GM19240 (cell line): ENCODE results near the gene SLC33A1.
"Not testable (repeated sequence)": the region's sequence is repeated elsewhere in the genome, so short reads cannot be mapped to it uniquely, and the experiment has no call there.

Experiments used
- DNase-seq: peaks from one replicate; pipeline ENCODE4 v3.0.0; 2011; ENCODE audit warnings: low spot score; ENCODE audit not compliant: insufficient read length

The SLC33A1 gene

DNA sequence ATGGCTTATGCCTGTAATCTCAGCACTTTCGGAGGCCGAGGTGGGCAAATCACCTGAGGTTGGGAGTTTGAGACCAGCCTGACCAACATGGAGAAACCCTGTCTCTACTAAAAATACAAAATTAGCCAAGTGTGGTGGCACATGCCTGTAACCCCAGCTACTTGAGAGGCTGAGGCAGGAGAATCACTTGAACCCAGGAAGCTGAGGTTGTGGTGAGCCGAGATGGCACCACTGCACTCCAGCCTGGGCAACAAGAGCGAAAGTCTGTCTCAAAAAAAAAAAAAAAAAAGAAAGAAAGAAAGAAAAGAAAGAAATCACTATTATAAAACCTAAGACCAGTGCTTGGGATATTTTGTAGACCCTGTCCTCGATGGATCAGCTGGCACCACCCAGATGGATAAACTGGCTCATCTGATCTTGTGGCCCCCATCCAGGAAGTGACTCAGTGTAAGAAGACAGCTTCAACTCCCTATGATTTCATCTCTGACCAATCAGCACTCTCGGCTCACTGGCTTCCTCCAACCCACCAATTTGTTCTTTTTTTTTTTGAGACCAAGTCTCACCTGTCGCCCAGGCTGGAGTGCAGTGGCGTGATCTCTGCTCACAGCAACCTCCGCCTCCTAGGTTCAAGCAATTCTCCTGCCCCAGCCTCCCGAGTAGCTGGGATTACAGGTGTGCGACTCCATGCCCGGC lies 8.2 kb upstream of the SLC33A1 start:
- DNase-seq: not testable (repeated sequence)

DNA sequence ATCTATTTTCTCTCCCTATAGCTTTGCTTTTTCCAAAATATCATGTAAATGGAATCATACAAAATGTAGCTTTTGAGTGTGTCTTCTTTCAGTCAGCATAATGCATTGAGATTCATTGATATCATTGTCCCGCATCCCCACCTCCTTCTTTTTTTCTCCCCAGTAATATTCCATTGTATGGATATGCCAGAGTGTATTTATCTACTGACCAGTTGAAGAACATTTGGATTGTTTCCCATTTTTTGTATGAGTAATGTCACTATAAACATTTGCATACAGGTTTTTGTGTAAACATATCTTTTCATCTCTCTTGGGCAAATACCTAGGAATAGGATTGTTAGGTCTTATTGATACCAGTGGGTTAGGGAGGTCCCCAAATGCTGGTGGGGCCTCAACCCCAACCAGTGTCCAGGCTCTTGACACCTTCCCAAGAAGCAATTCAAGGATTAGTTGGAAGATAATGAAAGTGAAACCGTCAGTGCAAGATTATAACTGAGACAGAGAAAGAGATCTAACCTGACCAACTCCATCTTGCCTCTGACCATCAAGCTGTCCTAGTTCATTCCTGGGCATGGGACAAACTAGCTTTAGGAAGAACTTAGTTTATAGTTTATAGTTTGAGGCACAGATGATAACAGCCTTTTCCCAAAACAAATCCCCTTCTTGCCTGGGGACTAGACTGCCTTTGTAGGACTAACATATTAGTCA lies 7.4 kb upstream of the SLC33A1 start:
- DNase-seq: no peak

- not testable (repeated sequence) for DNase-seq
Observed at GRCh38 chr3:155860424-155860823, 6.2 kb upstream of the SLC33A1 start.

DNA sequence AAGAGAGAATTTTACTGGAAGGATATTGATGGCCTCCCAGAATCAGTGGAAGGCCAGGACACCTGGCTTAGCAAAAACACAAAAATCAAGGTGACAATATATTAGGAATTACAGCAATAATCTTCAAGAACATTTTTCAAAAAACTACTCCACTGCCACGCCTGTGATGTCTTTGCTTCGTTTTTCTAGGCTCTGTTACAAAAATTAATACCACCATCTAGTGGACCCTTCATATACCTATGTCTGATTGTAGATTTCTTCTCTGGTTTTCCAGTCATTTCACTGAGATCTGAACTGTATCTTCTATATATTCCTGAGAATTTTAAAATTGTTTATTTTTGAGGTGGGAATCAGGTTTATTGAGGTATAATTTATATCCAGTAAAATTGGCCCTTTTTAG lies 5.6 kb upstream of the SLC33A1 start:
- no peak for DNase-seq

DNA sequence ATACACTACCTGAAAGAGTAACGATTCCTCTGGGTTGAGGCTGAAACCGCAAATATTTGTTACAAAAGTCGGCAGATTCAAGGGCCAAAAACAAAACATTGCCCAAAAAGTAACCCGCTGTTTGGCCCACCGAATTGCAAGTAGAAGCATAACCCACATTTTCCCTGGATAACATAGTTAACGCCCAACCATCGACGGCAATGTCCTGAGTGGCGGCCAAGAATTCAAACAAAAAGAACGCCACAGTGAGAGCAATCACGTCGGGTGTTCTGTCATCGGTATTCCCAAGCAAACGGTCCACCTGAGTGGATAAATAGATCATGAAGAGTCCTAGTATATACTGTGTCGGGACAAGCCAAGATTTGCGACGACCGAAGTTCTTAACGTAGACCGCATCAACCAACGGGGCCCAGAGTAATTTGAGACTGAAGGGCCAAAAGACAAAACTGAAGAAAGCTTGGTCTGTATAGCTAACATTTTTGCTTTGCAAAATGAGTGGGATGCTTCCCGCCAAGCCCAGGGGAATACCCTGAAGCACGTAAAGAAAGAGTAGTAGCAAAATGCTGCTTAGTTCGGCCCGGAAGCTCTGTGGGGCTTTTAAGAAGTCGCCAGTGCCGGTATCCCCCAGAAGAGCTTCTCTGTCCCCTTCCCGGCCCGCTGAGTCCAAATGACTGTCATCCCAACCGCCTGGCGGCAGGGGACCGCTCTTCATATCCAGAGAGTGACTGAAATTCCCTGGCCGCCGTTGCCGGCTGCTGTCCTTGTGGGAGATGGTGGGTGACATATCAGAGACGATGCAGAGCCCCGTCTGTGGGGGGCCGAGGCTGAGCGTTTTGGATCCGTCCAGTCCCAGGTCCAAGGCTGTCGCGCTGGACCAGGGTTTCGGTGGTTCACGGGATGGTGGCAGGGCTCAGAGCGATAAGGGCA lies 750 bp downstream of the SLC33A1 start:
- no peak for DNase-seq

DNA sequence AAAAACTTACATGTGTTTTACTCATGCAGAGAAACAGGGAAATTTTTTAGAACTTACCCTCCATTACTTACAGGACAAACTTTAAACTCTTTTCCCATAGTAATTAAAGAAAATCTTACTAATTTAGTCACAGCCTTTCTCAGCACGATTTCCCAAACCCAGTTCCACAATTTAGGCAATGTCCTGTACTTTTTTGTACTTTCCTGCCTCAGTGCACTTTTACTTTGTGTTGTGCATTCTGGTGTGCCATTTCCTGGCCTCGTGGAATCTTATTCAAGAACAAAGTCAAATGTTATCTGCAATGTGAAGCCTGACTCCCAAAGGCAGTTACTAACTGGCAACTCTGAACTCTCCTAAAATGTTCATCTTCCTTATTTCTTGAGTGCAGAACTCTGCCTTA lies 1.9 kb downstream of the SLC33A1 start:
- DNase-seq: no peak

- DNase-seq: not testable (repeated sequence)
Observed at GRCh38 chr3:155849404-155849803, 4.8 kb downstream of the SLC33A1 start.

DNA sequence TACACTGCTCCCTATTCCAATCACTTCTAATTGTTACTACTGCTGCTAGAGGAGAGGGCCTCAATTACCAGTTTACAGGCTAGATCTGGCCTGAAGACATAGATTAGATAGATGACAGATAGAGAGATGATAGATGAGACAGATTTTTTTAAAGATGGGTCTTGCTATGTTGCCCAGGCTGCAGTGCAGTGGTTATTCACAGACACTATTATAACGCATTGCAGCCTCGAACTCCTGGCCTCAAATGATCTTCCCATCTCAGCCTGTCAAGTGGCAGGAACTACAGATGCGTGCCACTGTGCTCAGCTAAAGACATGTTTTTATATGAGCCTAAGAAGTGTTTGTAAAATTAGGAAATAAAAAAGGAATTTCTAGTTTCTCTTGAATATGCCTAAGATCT lies 6.2 kb downstream of the SLC33A1 start:
- no peak for DNase-seq

DNA sequence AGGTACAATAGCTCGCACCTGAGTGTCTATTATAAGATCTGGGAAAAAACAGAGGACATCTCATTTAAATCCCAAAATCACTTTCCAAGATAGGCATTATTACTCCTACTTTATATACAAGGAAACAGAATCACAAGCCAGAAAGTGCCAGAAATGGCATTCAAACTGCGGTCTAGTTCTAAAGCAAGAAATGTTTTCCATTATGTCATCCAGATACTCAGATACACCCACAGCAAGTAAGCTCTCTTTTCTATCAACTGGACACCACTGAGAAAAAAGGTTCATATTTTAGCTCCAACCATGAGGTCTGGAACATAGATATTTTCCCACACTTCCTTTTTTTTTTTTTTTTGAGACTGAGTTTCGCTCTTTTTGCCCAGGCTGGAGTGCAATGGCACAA lies 8.1 kb downstream of the SLC33A1 start:
- no peak for DNase-seq

- DNase-seq: no peak
Observed at GRCh38 chr3:155843569-155843968, 10.7 kb downstream of the SLC33A1 start.

DNA sequence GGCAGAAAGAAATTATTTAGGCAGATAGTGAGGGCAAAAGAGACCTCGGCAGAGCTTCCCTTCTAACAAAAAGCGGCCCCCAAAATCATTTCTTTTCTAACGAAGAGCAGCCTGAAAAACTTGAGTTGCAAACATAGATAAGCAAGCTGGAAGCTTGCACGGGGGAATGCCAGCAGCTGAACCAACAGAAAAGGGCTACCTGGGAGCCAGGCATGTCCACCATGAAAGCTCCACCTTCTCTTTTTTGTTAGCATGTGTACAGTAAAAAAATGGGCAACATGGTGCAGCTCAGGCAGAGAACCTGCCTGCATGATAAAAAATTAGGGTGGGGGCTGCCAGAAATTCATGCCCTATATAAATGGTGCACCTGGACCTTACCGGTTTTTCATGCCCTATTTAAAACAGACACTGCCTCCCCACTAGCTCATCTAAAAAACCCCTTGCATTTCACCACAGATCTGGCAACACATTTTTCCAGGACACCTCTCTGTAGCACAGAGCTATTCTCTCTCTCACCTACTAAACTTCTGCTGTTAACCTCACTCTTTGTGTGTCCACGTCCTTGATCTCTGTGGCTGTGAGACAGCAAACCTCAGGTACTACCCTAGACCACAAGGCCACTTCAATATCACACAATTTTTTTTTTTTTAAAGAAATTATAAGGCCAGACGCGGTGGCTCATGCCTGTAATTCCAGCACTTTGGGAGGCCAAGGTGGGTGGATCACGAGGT lies 18.7 kb downstream of the SLC33A1 start:
- DNase-seq: no peak

GRCh38 chr3:155828490-155829098 lies 25.6 kb downstream of the SLC33A1 start:
- not testable (repeated sequence) for DNase-seq

- DNase-seq: no peak
Observed at GRCh38 chr3:155815030-155815545, 39.1 kb downstream of the SLC33A1 start.

GRCh38 chr3:155813224-155813623 lies 41.0 kb downstream of the SLC33A1 start:
- DNase-seq: not testable (repeated sequence)

- DNase-seq: no peak
Observed at GRCh38 chr3:155809181-155809580, 45.0 kb downstream of the SLC33A1 start.

- no peak for DNase-seq
Observed at GRCh38 chr3:155807823-155808222, 46.4 kb downstream of the SLC33A1 start.

DNA sequence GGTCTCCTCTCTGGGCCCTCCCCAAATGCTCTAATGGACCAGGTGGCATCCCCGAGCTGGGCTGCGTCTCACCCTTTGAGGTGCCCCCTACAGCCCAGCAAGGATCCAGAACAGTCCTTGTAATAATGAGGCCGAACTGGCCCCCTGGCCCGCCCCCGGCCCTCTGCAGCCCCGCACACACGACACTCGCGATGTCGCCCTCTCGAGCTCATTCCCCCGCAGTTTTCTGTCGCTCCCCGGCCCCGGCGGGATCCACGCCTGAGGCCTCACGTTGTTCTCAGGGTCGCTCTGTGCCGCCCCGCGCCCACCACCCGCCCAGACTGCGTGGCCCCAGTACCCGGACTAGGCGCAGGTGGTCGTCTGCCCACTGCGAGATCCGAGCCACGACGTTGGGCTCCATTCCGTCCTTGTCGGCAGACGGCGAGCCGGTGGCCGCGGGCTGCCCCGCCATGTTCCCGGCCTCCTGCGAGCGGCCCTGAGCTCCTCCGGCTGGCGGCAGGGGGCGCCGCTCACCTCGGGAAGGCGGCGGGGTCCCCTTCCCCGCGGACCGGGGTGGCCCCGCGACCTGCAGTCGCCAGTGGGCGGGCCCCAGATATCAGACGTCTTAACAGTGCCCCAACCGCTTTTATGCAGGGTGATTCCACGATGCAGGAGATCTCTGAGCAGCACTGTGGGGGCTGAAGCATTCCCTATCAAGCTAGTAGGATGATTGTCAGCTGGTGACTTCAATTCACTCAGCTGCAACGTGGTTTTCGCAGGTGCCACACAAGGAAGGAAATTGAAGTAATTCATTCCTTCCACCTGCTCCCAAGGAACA lies 48.2 kb downstream of the SLC33A1 start, which contains the start of gene C3orf33:
Gene C3orf33, minus strand, starts transcription at position 477 of the 817 bp plus-strand sequence. Its CDS starts 26 bp downstream, at position 451.
- peak; percentile 57 for DNase-seq

DNA sequence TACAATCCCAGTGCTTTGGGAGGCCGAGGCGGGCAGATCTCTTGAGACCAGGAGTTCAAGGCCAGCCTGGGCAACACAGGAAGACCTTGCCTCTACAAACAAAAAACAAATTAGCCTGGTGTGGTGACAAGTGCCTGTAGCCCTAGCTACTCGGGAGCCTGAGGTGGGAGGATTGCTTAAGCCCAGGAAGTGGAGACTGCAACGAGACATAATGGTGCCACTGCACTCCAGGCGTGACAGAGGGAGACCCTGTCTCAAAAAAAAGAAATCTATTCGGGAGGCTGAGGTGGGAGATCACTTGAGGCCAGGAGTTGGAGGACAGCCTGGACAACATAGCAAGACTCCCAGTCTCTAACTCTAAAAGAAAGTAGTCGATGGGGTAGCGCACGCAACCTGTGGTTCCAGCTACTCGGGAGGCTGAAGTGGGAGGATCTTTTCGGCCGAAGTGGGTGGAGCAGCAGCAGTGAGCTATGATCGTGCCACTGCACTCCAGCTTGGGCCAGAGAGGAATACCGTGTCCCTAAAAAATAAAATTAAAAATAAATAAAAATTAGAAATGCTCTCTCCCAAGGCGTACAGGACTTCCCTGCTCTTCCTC lies 48.9 kb downstream of the SLC33A1 start:
- no peak for DNase-seq

- DNase-seq: no peak
Observed at GRCh38 chr3:155804323-155804722, 49.9 kb downstream of the SLC33A1 start.
